ENCODE data around the gene RNF150.
"Not testable (repeated sequence)": the region's sequence is repeated elsewhere in the genome, so short reads cannot be mapped to it uniquely, and the experiment has no call there.

Gene RNF150

DNA sequence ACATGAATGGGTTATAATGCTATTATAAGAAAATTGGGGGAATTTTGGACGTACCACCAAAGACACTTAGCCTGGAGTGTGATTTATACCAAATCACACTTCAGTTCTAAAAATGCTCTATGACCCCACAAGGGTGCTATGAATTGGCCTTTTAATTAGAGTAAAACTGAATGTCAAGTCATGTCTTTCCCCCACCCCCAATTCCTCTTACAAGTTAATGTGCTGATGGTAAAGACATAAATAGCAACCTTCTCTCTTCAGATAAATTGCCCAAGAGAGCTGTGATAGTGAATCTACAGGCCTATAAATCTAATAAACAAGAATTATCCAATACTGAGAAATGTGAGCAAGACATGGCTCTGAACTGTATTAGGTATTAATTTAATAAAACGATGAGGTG, 78.8 kb downstream of the RNF150 start:
- Histone ChIP-seq H3K4me3 (ENCODE audit: low read length) (no peak overlapping the region), H3K9me3 (ENCODE audit: control insufficient read depth, insufficient read depth, low read length) (no peaks in the 10 kb centered on the region), H3K4me1 (ENCODE audit: control insufficient read depth, insufficient read depth, low read length) (peaks cover 1% of the 10 kb centered on the region; the same call in 1 of the 2 replicates), H3K36me3 (ENCODE audit: control insufficient read depth, insufficient read depth, low read length) (no peaks in the 10 kb centered on the region), H3K27me3 (ENCODE audit: control insufficient read depth, insufficient read depth, low read length) (no peaks in the 10 kb centered on the region), H3K27ac (ENCODE audit: low read length) (no peak overlapping the region)
- DNase-seq (ENCODE audit: low read depth, low spot score), result no peak
- no CpG with 5 or more reads among the region's 2 CpGs for WGBS (ENCODE audit: insufficient coverage, insufficient read length)

DNA sequence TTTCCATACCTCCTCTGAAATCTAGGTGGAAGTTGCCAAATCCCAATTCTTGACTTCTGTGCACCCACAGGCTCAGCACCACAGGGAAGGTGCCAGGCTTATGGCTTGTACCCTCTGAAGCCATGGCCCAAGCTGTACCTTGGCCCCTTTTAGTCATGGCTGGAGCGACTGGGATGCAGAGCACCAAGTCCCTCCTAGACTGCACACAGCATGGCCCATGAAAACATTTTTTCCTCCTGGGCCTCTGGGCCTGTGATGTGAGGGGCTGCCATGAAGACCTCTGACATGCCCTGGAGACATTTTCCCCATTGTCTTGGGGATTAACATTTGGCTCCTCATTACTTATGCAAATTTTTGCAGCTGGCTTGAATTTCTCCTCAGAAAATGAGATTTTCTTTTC, 82.3 kb downstream of the RNF150 start:
- not testable (repeated sequence) for H3K27me3 ChIP-seq (ENCODE audit: control insufficient read depth, insufficient read depth, low read length); H3K9me3 ChIP-seq (ENCODE audit: control insufficient read depth, insufficient read depth, low read length); H3K4me1 ChIP-seq (ENCODE audit: control insufficient read depth, insufficient read depth, low read length); H3K36me3 ChIP-seq (ENCODE audit: control insufficient read depth, insufficient read depth, low read length); H3K27ac ChIP-seq (ENCODE audit: low read length); H3K4me3 ChIP-seq (ENCODE audit: low read length); DNase-seq (ENCODE audit: low read depth, low spot score)
- WGBS (ENCODE audit: insufficient coverage, insufficient read length), result no CpG with 5 or more reads among the region's 1 CpG

DNA sequence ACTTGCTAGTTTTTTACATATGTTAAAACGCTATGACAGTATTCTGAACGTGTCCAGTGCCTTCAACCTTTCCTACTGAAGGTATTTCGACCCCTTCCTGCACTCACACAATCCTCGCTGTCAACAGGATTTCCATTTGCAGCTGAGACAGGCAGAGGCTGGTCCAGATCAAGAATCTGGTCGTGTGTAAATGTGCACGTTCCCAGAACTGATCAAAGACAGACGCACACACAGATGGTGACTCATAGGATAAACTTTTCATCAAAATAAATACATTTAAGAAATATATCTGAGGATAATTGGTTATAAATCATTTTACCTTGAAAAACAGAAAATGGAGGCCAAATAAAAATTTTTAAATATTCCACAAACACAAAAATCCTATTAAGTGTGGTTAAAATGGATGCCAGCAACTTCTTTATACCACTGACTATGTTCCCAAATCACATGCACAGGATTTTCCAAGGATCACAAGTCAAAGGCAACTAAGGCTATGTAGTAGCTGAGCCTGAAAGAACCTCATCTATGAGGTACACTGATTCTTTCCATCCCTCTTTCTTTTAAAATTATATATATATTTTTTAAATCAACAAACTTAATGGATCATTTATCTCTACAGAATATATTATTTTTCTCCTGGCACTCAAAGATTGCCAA, 85.9 kb downstream of the RNF150 start:
- no peak for DNase-seq (ENCODE audit: low read depth, low spot score)
- no peak overlapping the region for H3K27ac ChIP-seq (ENCODE audit: low read length)
- no peaks in the 10 kb centered on the region for H3K9me3 ChIP-seq (ENCODE audit: control insufficient read depth, insufficient read depth, low read length)
- H3K4me1 ChIP-seq (ENCODE audit: control insufficient read depth, insufficient read depth, low read length), result no peaks in the 10 kb centered on the region
- no peaks in the 10 kb centered on the region for H3K27me3 ChIP-seq (ENCODE audit: control insufficient read depth, insufficient read depth, low read length)
- H3K4me3 ChIP-seq (ENCODE audit: low read length), result no peak overlapping the region
- WGBS (ENCODE audit: insufficient coverage, insufficient read length), result no CpG with 5 or more reads among the region's 7 CpGs
- H3K36me3 ChIP-seq (ENCODE audit: control insufficient read depth, insufficient read depth, low read length), result no peaks in the 10 kb centered on the region

DNA sequence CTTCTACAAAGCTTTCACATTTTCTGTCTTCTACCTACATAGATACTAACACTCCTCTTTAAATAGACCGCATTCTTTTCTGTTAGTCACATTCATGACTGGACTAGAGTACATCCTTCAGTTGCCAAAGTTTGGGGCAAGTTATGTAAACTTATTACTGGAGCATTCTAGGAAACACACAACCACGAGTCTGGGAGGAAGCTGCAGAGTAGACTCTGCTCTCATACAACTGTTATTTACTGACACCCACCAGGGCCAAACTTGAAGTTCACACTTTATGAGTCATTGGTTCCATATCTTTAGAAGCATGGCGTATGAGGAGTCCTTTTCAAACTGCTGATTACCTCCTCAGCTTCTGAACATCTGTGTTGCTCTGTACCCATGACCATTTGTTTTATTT, 87.0 kb downstream of the RNF150 start:
- Histone ChIP-seq H3K27me3 (ENCODE audit: control insufficient read depth, insufficient read depth, low read length) (no peaks in the 10 kb centered on the region), H3K4me3 (ENCODE audit: low read length) (no peak overlapping the region), H3K9me3 (ENCODE audit: control insufficient read depth, insufficient read depth, low read length) (no peaks in the 10 kb centered on the region), H3K27ac (ENCODE audit: low read length) (no peak overlapping the region), H3K36me3 (ENCODE audit: control insufficient read depth, insufficient read depth, low read length) (no peaks in the 10 kb centered on the region), H3K4me1 (ENCODE audit: control insufficient read depth, insufficient read depth, low read length) (no peaks in the 10 kb centered on the region)
- DNase-seq (ENCODE audit: low read depth, low spot score), result no peak
- WGBS (ENCODE audit: insufficient coverage, insufficient read length), result no CpG with 5 or more reads among the region's 3 CpGs

DNA sequence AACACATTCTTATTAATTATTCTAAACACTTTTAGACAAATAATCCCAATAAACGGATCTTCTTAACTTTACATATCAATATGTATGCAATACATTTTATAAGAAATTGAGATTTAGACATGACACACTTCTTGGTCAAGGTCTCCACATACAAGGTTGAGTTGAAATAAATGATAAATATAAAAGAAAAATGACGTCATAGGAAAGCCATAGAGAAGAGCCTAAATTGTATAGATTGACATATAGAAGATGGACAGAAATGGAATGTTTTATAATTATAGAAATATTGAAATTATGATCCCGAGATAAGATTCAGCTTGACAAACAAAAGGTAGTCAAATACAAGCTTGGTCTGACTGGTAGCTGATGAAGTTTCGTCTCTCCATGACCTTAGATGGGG, 87.4 kb downstream of the RNF150 start:
- H3K27me3 ChIP-seq (ENCODE audit: control insufficient read depth, insufficient read depth, low read length), result no peaks in the 10 kb centered on the region
- 100% methylated on average over 3 of the region's 4 CpGs for WGBS (ENCODE audit: insufficient coverage, insufficient read length)
- DNase-seq (ENCODE audit: low read depth, low spot score), result no peak

DNA sequence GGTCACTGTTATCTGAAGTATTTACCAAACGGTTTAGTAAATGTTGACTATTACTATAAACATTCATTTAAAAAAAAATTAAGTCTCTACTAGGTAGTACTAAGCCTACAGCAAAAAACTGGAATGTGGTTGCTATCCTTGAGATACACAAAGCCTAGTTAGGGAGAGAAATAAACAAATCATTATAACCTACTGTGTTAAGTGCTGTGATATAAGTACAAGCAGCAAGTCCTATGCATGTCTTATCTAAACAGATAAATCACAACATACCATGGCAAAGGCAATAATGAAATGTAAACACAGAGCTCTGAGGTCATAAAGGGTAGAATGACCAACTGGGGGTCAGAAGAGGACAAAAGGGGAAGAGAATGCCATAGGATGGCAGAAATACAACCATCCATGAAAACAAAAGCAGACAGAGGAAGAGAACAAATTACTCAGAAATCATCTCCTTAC, 92.2 kb downstream of the RNF150 start:
- no peak for DNase-seq (ENCODE audit: low read depth, low spot score)
- Histone ChIP-seq H3K9me3 (ENCODE audit: control insufficient read depth, insufficient read depth, low read length) (no peaks in the 10 kb centered on the region), H3K27ac (ENCODE audit: low read length) (no peak overlapping the region), H3K4me3 (ENCODE audit: low read length) (no peak overlapping the region), H3K4me1 (ENCODE audit: control insufficient read depth, insufficient read depth, low read length) (no peaks in the 10 kb centered on the region), H3K27me3 (ENCODE audit: control insufficient read depth, insufficient read depth, low read length) (no peaks in the 10 kb centered on the region), H3K36me3 (ENCODE audit: control insufficient read depth, insufficient read depth, low read length) (no peaks in the 10 kb centered on the region)
- no CpG with 5 or more reads among the region's 1 CpG for whole genome bisulfite sequencing (ENCODE audit: insufficient coverage, insufficient read length)

More for the DNA sequence above, 87.4 kb downstream of the RNF150 start:
- no peaks in the 10 kb centered on the region for H3K4me1 ChIP-seq (ENCODE audit: control insufficient read depth, insufficient read depth, low read length)
- no peak overlapping the region for H3K27ac ChIP-seq (ENCODE audit: low read length)
- no peaks in the 10 kb centered on the region for H3K9me3 ChIP-seq (ENCODE audit: control insufficient read depth, insufficient read depth, low read length)
- H3K4me3 ChIP-seq (ENCODE audit: low read length), result no peak overlapping the region
- H3K36me3 ChIP-seq (ENCODE audit: control insufficient read depth, insufficient read depth, low read length), result no peaks in the 10 kb centered on the region

DNA sequence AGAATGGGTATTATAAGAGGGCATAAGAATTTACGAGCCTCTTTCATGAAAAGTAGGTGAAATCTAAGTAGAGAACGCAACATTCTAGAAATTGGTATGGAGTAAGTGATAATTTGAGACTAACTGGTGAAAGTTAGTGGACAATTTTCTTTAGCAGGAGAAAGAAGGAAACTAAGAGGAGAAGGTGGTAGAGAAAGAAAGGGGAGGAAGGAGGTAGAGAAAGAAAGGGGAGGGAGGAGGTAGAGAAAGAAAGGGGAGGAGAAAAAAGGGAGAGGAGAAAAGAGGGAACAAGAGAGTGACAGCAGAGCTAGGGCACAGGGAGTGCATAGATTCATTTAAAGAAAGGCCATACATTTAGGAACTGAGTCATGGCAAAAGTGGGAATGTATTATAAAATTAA, 94.1 kb downstream of the RNF150 start:
- Histone ChIP-seq H3K27ac (ENCODE audit: low read length) (no peak overlapping the region), H3K36me3 (ENCODE audit: control insufficient read depth, insufficient read depth, low read length) (no peaks in the 10 kb centered on the region), H3K4me1 (ENCODE audit: control insufficient read depth, insufficient read depth, low read length) (no peaks in the 10 kb centered on the region), H3K9me3 (ENCODE audit: control insufficient read depth, insufficient read depth, low read length) (no peaks in the 10 kb centered on the region), H3K27me3 (ENCODE audit: control insufficient read depth, insufficient read depth, low read length) (no peaks in the 10 kb centered on the region), H3K4me3 (ENCODE audit: low read length) (no peak overlapping the region)
- no CpG with 5 or more reads among the region's 2 CpGs for WGBS (ENCODE audit: insufficient coverage, insufficient read length)
- no peak for DNase-seq (ENCODE audit: low read depth, low spot score)

DNA sequence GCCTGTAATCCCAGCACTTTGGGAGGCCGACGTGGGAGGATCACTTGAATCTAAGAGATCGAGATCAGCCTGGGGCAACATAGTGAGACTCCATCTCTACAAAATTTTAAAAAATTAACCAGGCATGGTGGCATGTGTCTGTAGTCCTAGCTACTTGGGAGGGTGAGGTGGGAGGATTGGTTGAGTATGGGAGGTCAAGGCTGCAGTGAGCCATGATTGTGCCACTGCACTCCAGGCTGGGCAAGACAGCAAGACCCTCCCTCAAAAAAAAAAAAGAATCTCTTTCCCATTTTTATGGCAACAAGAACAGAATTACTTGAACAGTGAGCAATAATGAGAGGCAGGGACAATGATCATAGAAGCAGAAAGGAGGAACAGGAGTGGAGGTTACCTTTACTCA, 94.8 kb downstream of the RNF150 start:
- Histone ChIP-seq H3K4me1 (ENCODE audit: control insufficient read depth, insufficient read depth, low read length) (no peaks in the 10 kb centered on the region), H3K36me3 (ENCODE audit: control insufficient read depth, insufficient read depth, low read length) (no peaks in the 10 kb centered on the region), H3K4me3 (ENCODE audit: low read length) (no peak overlapping the region), H3K27ac (ENCODE audit: low read length) (no peak overlapping the region), H3K27me3 (ENCODE audit: control insufficient read depth, insufficient read depth, low read length) (no peaks in the 10 kb centered on the region), H3K9me3 (ENCODE audit: control insufficient read depth, insufficient read depth, low read length) (no peaks in the 10 kb centered on the region)
- DNase-seq (ENCODE audit: low read depth, low spot score), result no peak
- no CpG with 5 or more reads among the region's 3 CpGs for WGBS (ENCODE audit: insufficient coverage, insufficient read length)

DNA sequence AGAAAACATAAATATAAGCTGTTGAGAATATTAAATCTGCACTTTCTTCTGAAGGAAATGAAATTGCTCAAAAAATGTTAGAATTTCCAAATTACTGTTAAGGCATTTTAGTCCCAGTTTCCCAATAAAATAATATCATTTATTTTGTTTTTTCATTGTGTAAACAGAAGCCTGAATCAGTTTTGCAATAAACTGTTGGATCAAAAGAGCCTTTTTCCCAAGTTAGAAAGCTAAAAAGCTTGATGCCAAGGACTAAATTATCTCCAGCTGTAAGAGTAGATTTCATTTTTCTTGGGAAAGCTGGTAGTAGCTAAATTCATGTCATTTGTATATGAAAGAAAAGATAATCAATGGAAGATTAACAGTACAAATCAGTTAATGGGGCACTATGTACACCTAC, 95.8 kb downstream of the RNF150 start:
- Histone ChIP-seq H3K4me3 (ENCODE audit: low read length) (no peak overlapping the region), H3K9me3 (ENCODE audit: control insufficient read depth, insufficient read depth, low read length) (no peaks in the 10 kb centered on the region), H3K36me3 (ENCODE audit: control insufficient read depth, insufficient read depth, low read length) (no peaks in the 10 kb centered on the region), H3K4me1 (ENCODE audit: control insufficient read depth, insufficient read depth, low read length) (no peaks in the 10 kb centered on the region), H3K27me3 (ENCODE audit: control insufficient read depth, insufficient read depth, low read length) (no peaks in the 10 kb centered on the region), H3K27ac (ENCODE audit: low read length) (no peak overlapping the region)
- no peak for DNase-seq (ENCODE audit: low read depth, low spot score)

DNA sequence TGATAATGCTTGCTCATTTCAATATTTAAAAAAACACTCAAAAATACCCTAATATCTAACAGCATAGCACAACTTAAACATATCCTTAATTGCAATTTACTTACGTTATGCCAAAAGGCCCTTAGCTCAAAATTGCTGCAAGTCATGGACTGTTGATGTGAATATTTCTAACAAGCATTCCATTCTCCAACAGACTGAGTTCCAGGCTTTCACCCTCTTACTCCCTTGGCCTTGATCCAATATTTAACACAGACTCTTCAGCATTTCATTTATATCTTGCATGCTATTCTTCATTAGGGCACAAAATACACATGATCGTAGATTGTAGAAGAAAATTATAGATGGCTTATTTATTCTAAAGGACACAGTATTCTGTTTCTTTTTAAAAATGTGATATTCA, 96.5 kb downstream of the RNF150 start:
- Histone ChIP-seq H3K4me1 (ENCODE audit: control insufficient read depth, insufficient read depth, low read length) (no peaks in the 10 kb centered on the region), H3K27ac (ENCODE audit: low read length) (no peak overlapping the region), H3K4me3 (ENCODE audit: low read length) (no peak overlapping the region), H3K27me3 (ENCODE audit: control insufficient read depth, insufficient read depth, low read length) (no peaks in the 10 kb centered on the region), H3K9me3 (ENCODE audit: control insufficient read depth, insufficient read depth, low read length) (no peaks in the 10 kb centered on the region), H3K36me3 (ENCODE audit: control insufficient read depth, insufficient read depth, low read length) (no peaks in the 10 kb centered on the region)
- no peak for DNase-seq (ENCODE audit: low read depth, low spot score)
- WGBS (ENCODE audit: insufficient coverage, insufficient read length), result 100% methylated on average over 1 of the region's 2 CpGs

DNA sequence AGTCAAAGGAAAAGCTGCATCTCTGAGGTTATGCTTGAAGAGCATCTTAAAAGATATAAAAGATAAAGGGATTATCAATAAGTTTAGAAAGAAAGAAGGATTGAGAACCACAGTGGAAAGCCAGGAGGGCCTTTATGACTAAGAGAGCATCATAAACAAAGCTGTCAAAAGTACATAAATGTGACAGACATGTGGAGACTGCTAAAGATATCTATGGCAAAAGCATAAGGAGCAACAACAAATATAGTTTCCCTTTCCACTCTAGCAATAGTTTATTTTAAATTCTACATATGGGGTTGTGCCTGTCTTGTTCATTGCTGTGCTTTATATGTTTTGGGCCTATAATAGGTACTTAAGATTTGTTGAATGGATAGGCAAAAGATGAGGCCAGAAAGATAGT, 97.3 kb downstream of the RNF150 start:
- no peak overlapping the region for H3K4me3 ChIP-seq (ENCODE audit: low read length)
- no peak for DNase-seq (ENCODE audit: low read depth, low spot score)
- H3K36me3 ChIP-seq (ENCODE audit: control insufficient read depth, insufficient read depth, low read length), result no peaks in the 10 kb centered on the region
- no peaks in the 10 kb centered on the region for H3K27me3 ChIP-seq (ENCODE audit: control insufficient read depth, insufficient read depth, low read length)
- H3K27ac ChIP-seq (ENCODE audit: low read length), result no peak overlapping the region
- no peaks in the 10 kb centered on the region for H3K4me1 ChIP-seq (ENCODE audit: control insufficient read depth, insufficient read depth, low read length)
- H3K9me3 ChIP-seq (ENCODE audit: control insufficient read depth, insufficient read depth, low read length), result no peaks in the 10 kb centered on the region

Data from iPS DF 6.9 (cell line).